Measurements from ENCODE around the gene MXD4.

DNA sequence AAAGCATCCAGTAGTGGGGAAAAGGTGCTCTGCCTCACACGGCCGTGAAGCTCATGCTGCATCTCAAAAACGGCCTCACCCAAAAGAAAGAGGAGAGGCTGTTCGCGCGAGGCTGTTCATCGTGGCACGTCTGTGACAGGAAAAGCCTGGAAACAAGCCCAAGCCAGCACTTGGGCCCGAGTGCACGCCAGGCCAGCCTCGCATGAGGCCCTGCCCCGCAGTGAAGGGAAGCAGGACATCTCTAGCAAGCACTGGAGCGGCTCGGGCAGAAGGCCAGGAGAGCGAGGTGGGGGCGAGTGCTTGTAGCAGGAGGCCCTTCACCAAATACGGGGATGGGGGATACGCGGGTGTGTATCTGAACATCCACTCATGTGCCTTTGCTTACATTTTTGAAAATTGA lies 39.9 kb upstream of the MXD4 start:
- TF ChIP-seq, protein P1, sequence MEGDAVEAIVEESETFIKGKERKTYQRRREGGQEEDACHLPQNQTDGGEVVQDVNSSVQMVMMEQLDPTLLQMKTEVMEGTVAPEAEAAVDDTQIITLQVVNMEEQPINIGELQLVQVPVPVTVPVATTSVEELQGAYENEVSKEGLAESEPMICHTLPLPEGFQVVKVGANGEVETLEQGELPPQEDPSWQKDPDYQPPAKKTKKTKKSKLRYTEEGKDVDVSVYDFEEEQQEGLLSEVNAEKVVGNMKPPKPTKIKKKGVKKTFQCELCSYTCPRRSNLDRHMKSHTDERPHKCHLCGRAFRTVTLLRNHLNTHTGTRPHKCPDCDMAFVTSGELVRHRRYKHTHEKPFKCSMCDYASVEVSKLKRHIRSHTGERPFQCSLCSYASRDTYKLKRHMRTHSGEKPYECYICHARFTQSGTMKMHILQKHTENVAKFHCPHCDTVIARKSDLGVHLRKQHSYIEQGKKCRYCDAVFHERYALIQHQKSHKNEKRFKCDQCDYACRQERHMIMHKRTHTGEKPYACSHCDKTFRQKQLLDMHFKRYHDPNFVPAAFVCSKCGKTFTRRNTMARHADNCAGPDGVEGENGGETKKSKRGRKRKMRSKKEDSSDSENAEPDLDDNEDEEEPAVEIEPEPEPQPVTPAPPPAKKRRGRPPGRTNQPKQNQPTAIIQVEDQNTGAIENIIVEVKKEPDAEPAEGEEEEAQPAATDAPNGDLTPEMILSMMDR (IDR thresholded peaks at IDR 0.05) = no peak
- TF ChIP-seq POLR2A (IDR thresholded peaks at IDR 0.05) (no peak), POLR2AphosphoS5 (IDR thresholded peaks at IDR 0.05) (no peak)
